Keratinocyte (primary cell): Measurements from ENCODE around the gene MEP1A. TPM values are rescaled to one million over a fixed set of nuclear protein-coding genes. Genes with fewer than 3 reads are reported as not detected.

Experiments used
- DNase-seq: peaks from one replicate; pipeline ENCODE4 v3.0.0-alpha.2; 2011; ENCODE audit warnings: low read depth, missing footprints, low spot score
- FAIRE-seq: peaks from 2 replicates; lab custom pipeline; 2011; peaks lifted over from hg19 to GRCh38; lab: Jason Lieb, UNC
- H2AFZ ChIP-seq: 2 replicates; pipeline ENCODE4 v1.6.0; 2012; ENCODE audit warnings: low read length, control low read depth, inconsistent platforms; ENCODE audit not compliant: control insufficient read depth
- H3K27ac ChIP-seq: 2 replicates; pipeline ENCODE4 v1.5.1; 2011; ENCODE audit warnings: low read length; ENCODE audit not compliant: control insufficient read depth, insufficient read depth
- H3K27me3 ChIP-seq: 3 replicates; pipeline ENCODE4 v1.6.0; 2011; ENCODE audit warnings: low read length; ENCODE audit not compliant: control insufficient read depth, insufficient read depth; ENCODE audit errors: extremely low read depth
- H3K36me3 ChIP-seq, 2 experiments: 2 replicates in 1 of 2; 3 replicates in 1 of 2; pipeline ENCODE4 v1.5.1; 2011; ENCODE audit warnings: low read length in 2 of 2, mild to moderate bottlenecking in 1 of 2; ENCODE audit not compliant: control insufficient read depth in 2 of 2, insufficient read depth in 2 of 2; ENCODE audit errors: extremely low read depth in 1 of 2
- H3K4me1 ChIP-seq: 3 replicates; pipeline ENCODE4 v1.5.1; 2011; ENCODE audit warnings: low read length; ENCODE audit not compliant: control insufficient read depth, insufficient read depth; ENCODE audit errors: extremely low read depth
- H3K4me2 ChIP-seq: 3 replicates; pipeline ENCODE4 v1.6.0; 2011; ENCODE audit warnings: low read depth, low read length; ENCODE audit not compliant: control insufficient read depth, insufficient read depth; ENCODE audit errors: extremely low read depth
- H3K4me3 ChIP-seq, 3 experiments: fragments of 200-600 bp in 1 of 3; sonication (generic) in 1 of 3; 2 replicates in 2 of 3; 3 replicates in 1 of 3; pipeline ENCODE4 v1.5.1; 2011 to 2016; ENCODE audit warnings: low read length in 3 of 3, mild to moderate bottlenecking in 3 of 3, control low read depth in 2 of 3, inconsistent platforms in 1 of 3, low read depth in 1 of 3, mixed read lengths in 1 of 3, mixed run types in 1 of 3, moderate library complexity in 1 of 3; ENCODE audit not compliant: control insufficient read depth in 2 of 3, insufficient read depth in 2 of 3; ENCODE audit errors: extremely low read depth in 1 of 3
- H3K79me2 ChIP-seq: 2 replicates; pipeline ENCODE4 v1.6.0; 2012; ENCODE audit warnings: low read length; ENCODE audit not compliant: control insufficient read depth, insufficient read depth
- H3K9ac ChIP-seq: 3 replicates; pipeline ENCODE4 v1.6.0; 2011; ENCODE audit warnings: low read length; ENCODE audit not compliant: control insufficient read depth, insufficient read depth; ENCODE audit errors: extremely low read depth
- H3K9me1 ChIP-seq: 3 replicates; pipeline ENCODE4 v1.6.0; 2011; ENCODE audit warnings: low read length; ENCODE audit not compliant: control insufficient read depth, insufficient read depth; ENCODE audit errors: extremely low read depth
- H3K9me3 ChIP-seq: 2 replicates; pipeline ENCODE4 v1.5.1; 2012; ENCODE audit warnings: low read depth, low read length; ENCODE audit not compliant: control insufficient read depth
- H4K20me1 ChIP-seq: 3 replicates; pipeline ENCODE4 v1.6.0; 2011; ENCODE audit warnings: low read length; ENCODE audit not compliant: control insufficient read depth, insufficient read depth; ENCODE audit errors: extremely low read depth
- EZH2 ChIP-seq: IDR thresholded peaks from one replicate; pipeline ENCODE4 v1.6.1; 2012; ENCODE audit warnings: inconsistent platforms, mild to moderate bottlenecking, low read length, moderate library complexity
- dilution Hi-C: fragments of 300-500 bp; cut with MboI; formaldehyde crosslinking; loops from one replicate; pipeline ENCODE4 v1.7.0; 2020; ENCODE audit warnings: low sequenced_read_pairs; ENCODE audit not compliant: extremely low pct_ligation_motif_present
- polyA plus RNA-seq, 5 experiments: library from polyadenylated mRNA; depleted of rRNA in 3 of 5; stranded (reverse) in 3 of 5; stranded (forward) in 1 of 5; unstranded in 1 of 5; fragments of >200 nt; gene quantifications; 1 replicate in 1 of 5; 2 replicates in 3 of 5; 3 replicates in 1 of 5; pipeline versions ENCODE4 v1.2.1 to v1.2.3, GENCODE V29; 2011 to 2012; ENCODE audit warnings: missing spikeins in 2 of 5, low read depth in 1 of 5, low replicate concordance in 1 of 5
- TF ChIP-seq, protein P1 (sequence below), 3 experiments: IDR thresholded peaks in 1 of 3; conservative IDR thresholded peaks in 1 of 3; optimal IDR thresholded peaks in 1 of 3; 2 replicates in 2 of 3; 3 replicates in 1 of 3; pipeline versions ENCODE3 to v1.5.1; 2011; ENCODE audit warnings: low read length in 3 of 3, mild to moderate bottlenecking in 3 of 3, moderate library complexity in 2 of 3, control low read depth in 1 of 3, inconsistent platforms in 1 of 3; ENCODE audit not compliant: insufficient read depth in 2 of 3; ENCODE audit errors: extremely low read depth in 1 of 3

The MEP1A gene
- polyA plus RNA-seq, 1 donor (not counting 4 experiments of a cell fraction or from before 2014, with no cell fraction given) = 0.07 TPM

DNA sequence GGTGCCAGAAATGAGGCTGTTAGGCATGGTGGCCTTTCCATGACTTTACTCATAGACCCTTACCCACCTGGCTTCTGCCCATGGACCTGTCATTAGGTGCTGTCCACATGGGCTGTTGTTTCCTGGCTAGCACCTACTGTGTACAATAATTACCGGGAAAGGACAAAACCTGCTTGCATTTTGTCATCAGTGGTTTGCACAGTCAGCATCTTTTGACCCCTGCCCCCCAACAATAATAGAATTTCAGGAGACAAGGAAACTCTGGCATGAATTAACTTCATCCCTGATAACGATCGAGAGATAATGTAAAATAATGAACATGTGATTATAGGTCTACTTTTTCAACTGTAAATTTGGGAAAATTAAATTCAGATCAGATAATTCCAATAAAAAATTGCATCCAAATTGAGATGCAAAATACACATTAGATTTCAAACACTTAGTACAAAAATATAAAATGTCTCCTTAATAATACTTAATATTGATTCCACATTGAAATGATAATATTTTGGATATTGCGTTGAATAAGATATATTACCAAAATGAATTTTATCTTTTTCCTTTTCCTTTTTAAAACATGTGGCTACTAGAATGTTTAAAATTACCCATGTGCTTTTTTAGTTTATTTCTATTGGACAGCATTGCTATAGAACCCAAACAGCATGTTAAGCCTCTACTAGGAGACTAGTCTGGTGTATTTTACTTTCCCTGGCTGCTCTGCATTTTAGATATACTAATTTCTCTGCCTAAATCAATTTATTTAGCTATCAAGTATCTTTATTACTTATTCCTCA, 34.0 kb upstream of the MEP1A start:
- FAIRE-seq (no peak), DNase-seq (no peak)
- dilution Hi-C loops = no loop called here
- TF ChIP-seq EZH2 = no peak
- TF ChIP-seq, protein P1, sequence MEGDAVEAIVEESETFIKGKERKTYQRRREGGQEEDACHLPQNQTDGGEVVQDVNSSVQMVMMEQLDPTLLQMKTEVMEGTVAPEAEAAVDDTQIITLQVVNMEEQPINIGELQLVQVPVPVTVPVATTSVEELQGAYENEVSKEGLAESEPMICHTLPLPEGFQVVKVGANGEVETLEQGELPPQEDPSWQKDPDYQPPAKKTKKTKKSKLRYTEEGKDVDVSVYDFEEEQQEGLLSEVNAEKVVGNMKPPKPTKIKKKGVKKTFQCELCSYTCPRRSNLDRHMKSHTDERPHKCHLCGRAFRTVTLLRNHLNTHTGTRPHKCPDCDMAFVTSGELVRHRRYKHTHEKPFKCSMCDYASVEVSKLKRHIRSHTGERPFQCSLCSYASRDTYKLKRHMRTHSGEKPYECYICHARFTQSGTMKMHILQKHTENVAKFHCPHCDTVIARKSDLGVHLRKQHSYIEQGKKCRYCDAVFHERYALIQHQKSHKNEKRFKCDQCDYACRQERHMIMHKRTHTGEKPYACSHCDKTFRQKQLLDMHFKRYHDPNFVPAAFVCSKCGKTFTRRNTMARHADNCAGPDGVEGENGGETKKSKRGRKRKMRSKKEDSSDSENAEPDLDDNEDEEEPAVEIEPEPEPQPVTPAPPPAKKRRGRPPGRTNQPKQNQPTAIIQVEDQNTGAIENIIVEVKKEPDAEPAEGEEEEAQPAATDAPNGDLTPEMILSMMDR (optimal IDR thresholded peaks at IDR 0.05 in 1 of 3, IDR thresholded peaks at IDR 0.05 in 1 of 3, conservative IDR thresholded peaks at IDR 0.05 in 1 of 3; ENCODE audit: extremely low read depth in 1 of 3, insufficient read depth in 2 of 3, low read length in 3 of 3) = no peak
- no peak overlapping the region for H3K4me3 ChIP-seq
- H3K9ac ChIP-seq = no peak overlapping the region
- no peaks in the 10 kb centered on the region for H3K27me3 ChIP-seq
- no peaks in the 10 kb centered on the region for H4K20me1 ChIP-seq
- no peak overlapping the region for H2AFZ ChIP-seq
- H3K36me3 ChIP-seq = no peaks in the 10 kb centered on the region
- H3K4me2 ChIP-seq = no peak overlapping the region
- H3K79me2 ChIP-seq = no peaks in the 10 kb centered on the region
- no peaks in the 10 kb centered on the region for H3K9me3 ChIP-seq
- H3K4me1 ChIP-seq = no peaks in the 10 kb centered on the region
- H3K27ac ChIP-seq = no peak overlapping the region
- no peaks in the 10 kb centered on the region for H3K9me1 ChIP-seq

DNA sequence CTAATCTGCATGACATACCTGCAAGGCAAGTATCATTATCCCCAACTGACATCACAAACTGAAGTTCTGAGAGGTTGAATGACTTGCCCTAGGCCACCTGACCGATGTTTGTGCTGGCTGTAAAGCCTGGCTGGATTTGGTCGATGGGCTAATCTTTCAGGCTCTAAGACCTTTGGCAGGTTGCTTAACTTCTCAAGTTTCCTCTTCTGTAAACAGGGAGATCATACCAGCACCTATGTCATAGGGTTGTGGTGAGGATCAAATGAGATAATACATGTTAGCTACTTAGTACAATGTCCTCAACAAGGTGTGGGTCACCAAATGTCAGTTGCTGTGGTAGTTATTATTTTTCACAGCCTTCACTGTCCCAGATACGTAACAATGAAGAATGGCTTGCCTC, 32.3 kb upstream of the MEP1A start:
- Histone ChIP-seq H3K79me2 (no peaks in the 10 kb centered on the region), H3K27me3 (no peaks in the 10 kb centered on the region), H3K4me3 (no peak overlapping the region), H3K9me3 (no peaks in the 10 kb centered on the region), H3K9me1 (no peaks in the 10 kb centered on the region), H3K27ac (no peak overlapping the region), H4K20me1 (no peaks in the 10 kb centered on the region), H3K4me2 (no peak overlapping the region), H3K4me1 (no peaks in the 10 kb centered on the region), H3K36me3 (no peaks in the 10 kb centered on the region), H3K9ac (no peak overlapping the region), H2AFZ (no peak overlapping the region)
- TF ChIP-seq EZH2 = no peak
- TF ChIP-seq, protein P1 (optimal IDR thresholded peaks at IDR 0.05 in 1 of 3, IDR thresholded peaks at IDR 0.05 in 1 of 3, conservative IDR thresholded peaks at IDR 0.05 in 1 of 3; ENCODE audit: extremely low read depth in 1 of 3, insufficient read depth in 2 of 3, low read length in 3 of 3) = no peak
- FAIRE-seq (no peak), DNase-seq (no peak)
- dilution Hi-C loops = no loop called here
